GM13977 (cell line): ENCODE results near the gene KLHL29.

ENCODE experiments used
- DNase-seq: peaks from one replicate; pipeline ENCODE4 v3.0.0; 2012; ENCODE audit warnings: low spot score
- CTCF ChIP-seq: IDR thresholded peaks from 2 replicates; pipeline ENCODE4 v1.5.1; 2012; ENCODE audit warnings: mild to moderate bottlenecking, control low read depth; ENCODE audit not compliant: insufficient read depth; ENCODE audit errors: extremely low read depth, missing control alignments
- in situ Hi-C: fragments of 300-500 bp; cut with MboI; formaldehyde crosslinking; loops from one replicate; pipeline ENCODE4 v1.12.0; 2022; ENCODE audit warnings: low sequenced_read_pairs, low pct_unique_long_range_greater_than_20kb, mixed read lengths, inconsistent platforms; ENCODE audit not compliant: unreplicated experiment

The KLHL29 gene

DNA sequence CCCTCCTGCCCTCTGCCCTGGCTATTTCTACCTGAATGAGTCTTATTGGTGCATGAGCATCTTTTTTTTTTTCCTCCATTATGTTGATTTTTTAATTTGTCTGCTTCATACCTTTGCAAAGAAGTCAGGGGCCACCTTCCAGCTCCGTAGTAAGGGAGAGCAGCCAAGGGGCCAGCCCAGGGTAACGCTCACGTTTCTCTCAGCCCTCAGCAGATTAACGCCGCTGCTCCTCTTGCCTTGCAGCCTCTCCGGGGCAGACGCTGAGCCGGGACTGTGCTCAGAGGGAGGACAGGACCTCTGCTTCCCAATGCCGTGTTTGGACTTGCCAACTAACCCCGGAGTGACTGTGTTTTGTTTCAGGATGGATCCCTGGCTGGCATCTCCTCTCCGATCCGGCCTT lies 300.2 kb downstream of the KLHL29 start:
- no peak for TF ChIP-seq CTCF
- in situ Hi-C loops: no loop called here

DNA sequence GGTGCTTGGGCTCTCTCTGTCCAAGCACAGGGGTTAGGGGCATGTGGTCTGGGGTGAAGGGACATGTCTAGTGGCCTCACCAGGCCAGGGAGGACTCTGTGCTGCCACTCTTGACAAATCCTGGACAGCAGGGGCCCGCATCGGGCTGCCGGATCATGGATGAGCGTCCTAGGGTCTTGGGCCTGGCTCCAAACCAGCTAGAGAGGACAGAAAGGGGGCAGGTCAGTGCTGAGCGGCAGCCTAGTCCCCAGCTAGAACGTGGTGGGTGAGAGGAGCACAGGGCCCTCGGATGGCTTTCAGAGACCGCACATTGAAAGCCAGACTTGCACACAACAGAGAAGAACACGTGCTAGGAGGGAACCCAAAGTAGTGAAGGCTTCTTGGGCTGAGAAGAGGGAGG lies 300.7 kb downstream of the KLHL29 start:
- no peak for DNase-seq
- in situ Hi-C loops: no loop called here
- no peak for TF ChIP-seq CTCF

More for the DNA sequence above, 300.2 kb downstream of the KLHL29 start:
- no peak for DNase-seq

DNA sequence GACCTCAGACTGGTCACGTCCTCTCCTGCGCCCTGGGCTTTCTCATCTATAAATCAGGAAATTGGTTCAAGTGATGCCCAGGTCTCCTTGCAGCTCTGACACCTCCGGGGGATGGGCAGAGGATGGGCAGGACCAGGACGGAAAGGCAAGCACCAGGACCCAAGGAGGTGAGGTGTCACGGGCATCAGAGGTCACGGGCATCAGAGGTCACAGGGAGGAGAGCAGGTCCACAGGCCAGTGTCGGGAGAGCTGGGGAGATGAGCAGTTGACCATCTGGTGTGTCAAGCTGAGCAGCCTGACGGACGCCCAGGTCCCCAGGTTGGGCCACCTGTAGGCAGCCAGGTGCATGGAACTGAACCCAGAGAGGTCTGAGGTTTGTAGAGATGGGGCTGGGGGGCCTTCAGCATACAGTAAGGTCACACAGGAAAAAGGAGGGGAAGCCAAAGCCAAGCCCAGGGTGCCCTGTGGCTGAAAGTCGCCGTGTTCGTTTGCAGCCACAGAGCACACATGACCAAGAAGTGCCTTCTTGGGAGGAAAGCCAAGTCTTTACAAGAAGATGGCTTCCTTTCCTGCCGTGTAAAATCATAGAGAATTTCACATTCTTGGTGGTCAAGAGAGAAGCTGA lies 301.5 kb downstream of the KLHL29 start:
- no peak for TF ChIP-seq CTCF
- in situ Hi-C loops: no loop called here
- DNase-seq: no peak

DNA sequence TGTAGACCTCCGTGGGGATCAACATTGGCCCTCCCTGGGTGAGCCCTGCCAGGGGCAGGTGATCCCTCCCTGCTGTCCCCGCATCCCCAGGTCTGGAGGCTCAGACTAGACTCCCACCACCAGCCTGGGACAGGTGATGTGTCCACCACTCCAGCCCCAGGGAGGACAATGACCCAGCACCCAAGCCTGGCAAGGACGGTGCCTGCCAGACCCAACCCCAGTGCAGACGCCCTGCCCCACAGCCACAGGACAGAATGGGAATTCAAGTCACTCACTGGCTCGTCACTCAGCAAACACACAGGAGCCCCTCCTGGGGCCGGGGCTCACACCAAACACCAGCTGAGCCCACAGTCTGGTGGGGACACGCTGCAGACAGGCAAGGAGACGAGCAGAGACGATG lies 302.2 kb downstream of the KLHL29 start:
- no peak for TF ChIP-seq CTCF
- in situ Hi-C loops: no loop called here
- DNase-seq: no peak

DNA sequence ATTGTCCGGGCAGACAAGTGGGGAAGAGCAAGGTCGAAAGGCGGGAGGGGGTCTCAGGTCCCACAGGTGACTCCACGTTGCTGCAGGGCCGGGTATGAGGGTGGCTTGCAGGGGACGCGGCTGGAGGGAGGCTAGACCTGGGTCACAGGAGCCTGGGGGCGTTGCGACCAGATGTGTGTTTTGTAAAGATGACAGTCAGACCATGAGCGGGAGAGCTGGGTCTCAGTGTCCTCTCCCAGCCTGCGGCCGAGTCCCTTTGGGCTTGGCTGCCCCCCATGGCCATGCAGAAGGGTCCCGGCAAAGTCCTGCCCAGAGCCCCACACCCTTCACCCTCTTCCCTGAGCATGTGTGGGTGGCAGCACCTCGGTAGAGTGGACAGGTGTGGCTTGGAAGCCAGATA lies 302.7 kb downstream of the KLHL29 start:
- no peak for TF ChIP-seq CTCF
- no peak for DNase-seq

DNA sequence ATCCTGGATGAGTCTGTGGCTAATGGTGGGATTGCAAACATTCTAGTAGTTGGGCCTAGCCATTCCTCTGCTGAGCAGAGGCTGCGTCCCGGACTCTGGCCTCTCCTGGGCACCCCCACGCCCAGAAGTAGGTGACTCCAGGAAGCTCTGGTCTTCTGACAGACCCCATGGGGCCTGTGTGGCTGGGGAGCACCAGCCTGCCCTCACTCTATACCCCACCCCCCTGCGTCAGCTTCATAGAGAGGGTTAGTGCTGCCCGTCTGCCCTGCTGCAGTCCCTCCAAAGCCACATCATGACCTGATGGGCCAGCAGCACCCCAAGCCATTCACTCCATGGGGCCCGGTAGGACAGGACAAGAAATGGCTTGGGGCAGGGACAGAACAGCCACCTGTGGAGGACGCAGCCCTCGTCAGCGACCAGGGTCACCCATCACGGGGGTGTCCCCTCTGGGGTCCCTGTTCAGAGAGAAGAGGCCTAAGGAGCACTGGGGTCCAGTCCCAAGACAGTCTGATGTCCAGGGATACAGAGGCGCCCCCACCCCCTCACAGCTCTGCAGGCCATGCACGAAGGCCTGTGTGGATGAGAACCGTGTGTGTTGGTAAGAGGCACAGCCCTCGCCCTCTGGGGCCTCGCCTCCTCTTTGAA lies 303.6 kb downstream of the KLHL29 start:
- DNase-seq: no peak
- no peak for TF ChIP-seq CTCF
- in situ Hi-C loops: no loop called here

More for the DNA sequence above, 302.7 kb downstream of the KLHL29 start:
- in situ Hi-C loops: no loop called here
